Activated CD8-positive, alpha-beta memory T cell treated with anti-CD3 and anti-CD28 coated beads for 1 hour (primary cell): ENCODE data around the gene TCAP.
"Not testable (repeated sequence)": the region's sequence is repeated elsewhere in the genome, so short reads cannot be mapped to it uniquely, and the experiment has no call there.

Experiments used
- DNase-seq, 2 donors: peaks; one replicate each; pipeline ENCODE4 v3.0.0-alpha.2; 2020; ENCODE audit warnings: low read depth in 1 of 2; ENCODE audit errors: extremely low read depth in 1 of 2

TCAP gene

DNA sequence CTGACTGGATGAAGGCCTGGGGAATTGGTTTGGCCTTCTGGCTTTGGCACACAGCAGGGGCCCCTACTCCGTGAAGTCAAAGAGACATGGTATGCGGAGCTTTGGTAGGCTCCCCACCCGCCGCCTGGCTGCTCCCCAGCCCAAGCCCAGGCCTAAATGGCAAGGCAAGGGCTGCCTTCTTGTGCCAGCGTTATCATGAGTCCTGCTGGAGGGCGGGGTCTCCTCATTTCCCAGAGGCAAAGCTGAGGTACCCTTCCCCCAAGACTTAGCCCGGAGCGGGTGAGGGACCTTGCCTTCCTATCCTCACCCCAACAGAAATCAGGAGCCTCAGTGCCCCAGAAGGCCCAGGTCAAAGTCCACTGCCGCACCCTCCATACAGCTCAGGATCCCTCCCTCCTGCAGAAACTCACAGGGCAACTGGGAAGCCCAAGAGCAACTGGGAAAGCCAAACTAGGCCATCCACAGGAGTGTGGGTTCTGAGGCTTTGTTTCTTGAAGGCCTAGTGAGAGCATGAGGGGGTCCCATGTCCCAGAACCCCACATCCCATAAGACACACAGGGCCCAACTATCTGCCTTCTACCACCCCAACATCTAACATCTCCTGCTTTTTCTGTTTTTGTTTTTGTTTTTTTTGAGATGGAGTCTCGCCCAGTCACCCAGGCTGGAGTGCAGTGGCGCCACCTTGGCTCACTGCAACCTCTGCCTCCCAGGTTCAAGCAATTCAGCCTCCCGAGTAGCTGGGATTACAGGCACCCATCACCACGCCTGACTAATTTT lies 13.4 kb downstream of the TCAP start:
- no peak for DNase-seq

GRCh38 chr17:39679521-39680192 lies 14.5 kb downstream of the TCAP start:
- DNase-seq = no peak

DNA sequence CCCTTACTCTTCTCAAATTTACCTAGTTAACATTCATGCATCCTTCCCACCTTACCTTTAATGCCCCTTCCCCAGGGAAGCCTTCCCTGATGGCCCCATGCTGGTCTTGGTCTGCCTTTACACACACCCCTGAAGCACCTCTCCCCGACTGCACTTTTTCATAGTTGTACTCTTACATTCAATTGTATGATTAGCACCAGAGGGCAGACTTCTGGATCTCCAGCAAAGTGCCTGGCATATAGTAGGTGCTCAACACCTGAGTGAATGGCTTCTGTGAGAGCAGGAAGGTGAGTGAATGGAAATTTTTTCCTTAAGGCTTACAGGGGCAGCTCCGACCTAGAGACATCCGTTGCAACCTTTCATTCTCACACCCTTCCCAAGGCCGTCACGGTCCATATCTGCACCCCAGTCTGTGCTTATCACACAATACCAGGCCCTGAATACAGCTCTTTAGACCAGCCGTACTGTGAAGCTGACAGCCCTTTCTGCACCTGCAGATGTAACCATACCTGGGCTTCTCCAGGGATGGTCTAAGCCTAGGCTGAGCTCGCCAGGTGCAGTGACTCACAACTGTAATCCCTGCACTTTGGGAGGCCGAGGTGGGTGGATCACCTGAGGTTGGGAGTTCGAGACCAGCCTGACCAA lies 18.3 kb downstream of the TCAP start:
- DNase-seq = no peak

GRCh38 chr17:39684369-39685192 lies 19.4 kb downstream of the TCAP start:
- DNase-seq = no peak

- no peak for DNase-seq
Measured at GRCh38 chr17:39687101-39687545, 22.0 kb downstream of the TCAP start.

GRCh38 chr17:39687546-39688474 lies 22.7 kb downstream of the TCAP start, which contains the start of gene PGAP3:
Gene PGAP3 (minus strand): TSS chr17:39688057. CDS start chr17:39688014, 43 bp downstream.
- DNase-seq = peak; percentile 55 to 70

- DNase-seq = no peak
Measured at GRCh38 chr17:39688475-39688835, 23.3 kb downstream of the TCAP start.

GRCh38 chr17:39688945-39689344 lies 23.8 kb downstream of the TCAP start:
- no peak for DNase-seq

DNA sequence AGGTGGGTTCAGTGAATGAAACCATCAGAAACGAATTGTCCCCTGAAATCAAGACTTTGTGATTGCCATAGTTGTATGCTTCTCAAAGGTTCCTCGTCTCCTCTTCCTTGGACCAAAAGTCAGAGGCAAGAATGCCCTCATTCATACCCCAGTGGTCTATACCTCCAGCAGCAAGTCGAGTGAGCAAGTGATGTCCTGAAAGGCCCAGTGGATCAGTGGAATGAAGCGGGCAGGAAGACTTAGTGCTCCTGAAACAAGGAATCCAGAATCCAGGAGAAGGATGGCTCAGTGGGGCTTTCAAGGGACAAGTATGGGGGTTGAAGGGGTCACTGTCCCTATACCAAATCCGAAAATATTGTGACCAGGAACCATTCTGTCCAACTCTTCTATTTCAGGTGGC lies 29.4 kb downstream of the TCAP start:
- no peak for DNase-seq

DNA sequence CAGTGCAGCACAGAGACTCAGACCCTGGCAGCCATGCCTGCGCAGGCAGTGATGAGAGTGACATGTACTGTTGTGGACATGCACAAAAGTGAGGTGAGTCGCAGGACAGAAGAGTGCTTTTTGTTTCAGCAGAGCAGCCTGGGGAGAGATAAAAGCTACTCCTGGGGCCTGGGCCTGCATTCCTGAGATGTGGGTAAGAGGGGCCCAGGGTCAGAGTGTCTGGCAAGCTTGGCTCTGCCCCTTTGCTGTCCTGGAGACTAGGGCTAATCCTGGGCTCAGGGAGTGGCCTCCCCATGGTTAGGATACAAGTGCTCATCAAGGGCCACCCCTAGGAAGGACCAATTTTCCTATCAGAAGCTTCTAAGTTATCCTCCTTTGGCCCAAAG lies 29.9 kb downstream of the TCAP start:
- DNase-seq = no peak

DNA sequence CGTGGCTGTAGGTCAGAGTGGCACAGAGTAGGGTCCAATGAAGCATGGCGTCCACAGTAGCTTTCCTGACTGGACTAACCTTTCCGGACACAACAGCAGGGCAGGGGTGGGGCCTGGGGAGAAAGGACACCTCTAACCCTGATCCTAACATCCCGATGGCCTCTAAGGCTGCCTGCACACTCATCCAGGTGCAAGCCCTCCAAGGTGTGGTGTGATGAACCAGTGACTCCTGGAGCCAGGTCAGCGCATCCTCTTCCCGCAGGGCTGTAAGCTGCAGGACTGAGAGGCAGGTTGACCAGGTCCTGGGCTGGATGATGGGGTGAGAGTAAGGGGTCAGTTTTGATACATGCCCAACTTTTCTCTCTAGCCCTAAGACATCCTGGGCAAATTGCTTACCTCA lies 31.6 kb downstream of the TCAP start:
- DNase-seq = no peak

DNA sequence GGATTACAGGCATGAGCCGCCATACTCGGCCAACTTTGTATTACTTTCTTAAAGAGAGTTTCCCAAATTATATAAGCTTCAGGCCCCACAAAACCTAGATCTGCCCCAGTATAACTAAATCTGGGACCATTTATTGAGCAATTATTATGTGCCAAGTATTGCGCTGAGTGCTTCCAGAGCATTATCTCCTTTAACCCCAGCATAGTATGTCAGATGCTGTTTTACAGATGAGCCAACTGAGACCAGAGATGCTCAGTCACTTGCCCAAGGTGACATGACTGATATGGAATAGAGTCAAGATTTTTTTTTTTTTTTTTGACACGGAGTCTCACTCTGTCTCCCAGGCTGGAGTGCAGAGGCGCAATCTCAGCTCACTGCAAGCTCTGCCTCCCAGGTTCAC lies 32.8 kb downstream of the TCAP start:
- no peak for DNase-seq

- DNase-seq = not testable (repeated sequence)
Measured at GRCh38 chr17:39699157-39699817, 34.1 kb downstream of the TCAP start.

GRCh38 chr17:39699818-39700147 lies 34.6 kb downstream of the TCAP start, which contains the start of gene ERBB2:
Gene ERBB2 (plus strand): TSS chr17:39700064. CDS start chr17:39700239, 175 bp downstream.
- DNase-seq = no peak

- no peak for DNase-seq
Measured at GRCh38 chr17:39700148-39700987, 35.2 kb downstream of the TCAP start.

GRCh38 chr17:39701012-39701783 lies 36.0 kb downstream of the TCAP start:
- no peak for DNase-seq

- DNase-seq = no peak
Measured at GRCh38 chr17:39701784-39702422, 36.8 kb downstream of the TCAP start.
